GM21717 (cell line): ENCODE results near the gene MUC12.
"Not testable (repeated sequence)": the region's sequence is repeated elsewhere in the genome, so short reads cannot be mapped to it uniquely, and the experiment has no call there.

Experiments
- ATAC-seq: cut with Tn5 transposase; IDR thresholded peaks from one replicate; pipeline ENCODE4 v1.9.1; 2021; ENCODE audit warnings: mild to moderate bottlenecking, moderate library complexity; ENCODE audit not compliant: unreplicated experiment

The MUC12 gene

GRCh38 chr7:100969066-100969615, at the start of gene MUC12:
MUC12 (plus strand) TSS chr7:100969565; CDS start chr7:100969623, 58 bp downstream.
- ATAC-seq, result no peak

- ATAC-seq, result not testable (repeated sequence)
Measured at GRCh38 chr7:100919779-100920437, 49.5 kb upstream of the MUC12 start.

GRCh38 chr7:100921039-100921438, 48.3 kb upstream of the MUC12 start:
- no peak for ATAC-seq

GRCh38 chr7:100923616-100924015, 45.7 kb upstream of the MUC12 start:
- not testable (repeated sequence) for ATAC-seq

- ATAC-seq, result no peak
Measured at GRCh38 chr7:100929808-100930174, 39.6 kb upstream of the MUC12 start.

- ATAC-seq, result no peak
Measured at GRCh38 chr7:100933734-100934133, 35.6 kb upstream of the MUC12 start.

GRCh38 chr7:100935381-100935780, 34.0 kb upstream of the MUC12 start:
- ATAC-seq, result not testable (repeated sequence)

GRCh38 chr7:100936167-100936566, 33.2 kb upstream of the MUC12 start:
- not testable (repeated sequence) for ATAC-seq

- ATAC-seq, result no peak
Measured at GRCh38 chr7:100942045-100942774, 27.2 kb upstream of the MUC12 start.

GRCh38 chr7:100943693-100944092, 25.7 kb upstream of the MUC12 start:
- no peak for ATAC-seq

GRCh38 chr7:100944138-100944537, 25.2 kb upstream of the MUC12 start:
- ATAC-seq, result no peak

- ATAC-seq, result no peak
Measured at GRCh38 chr7:100946111-100946510, 23.3 kb upstream of the MUC12 start.

- no peak for ATAC-seq
Measured at GRCh38 chr7:100946766-100947365, 22.5 kb upstream of the MUC12 start.

GRCh38 chr7:100947792-100948191, 21.6 kb upstream of the MUC12 start:
- no peak for ATAC-seq

- ATAC-seq, result no peak
Measured at GRCh38 chr7:100949227-100949932, 20.0 kb upstream of the MUC12 start, which contains the start of gene MUC3A. MUC3A (plus strand) TSS chr7:100949534; CDS start chr7:100949625, 91 bp downstream.

- no peak for ATAC-seq
Measured at GRCh38 chr7:100949933-100950443, 19.4 kb upstream of the MUC12 start.

- no peak for ATAC-seq
Measured at GRCh38 chr7:100951172-100951571, 18.2 kb upstream of the MUC12 start.

- ATAC-seq, result no peak
Measured at GRCh38 chr7:100951888-100952560, 17.3 kb upstream of the MUC12 start.

GRCh38 chr7:100952641-100953040, 16.7 kb upstream of the MUC12 start:
- no peak for ATAC-seq

GRCh38 chr7:100957832-100958421, 11.4 kb upstream of the MUC12 start:
- no peak for ATAC-seq
